NCI-H1092 treated with DMSO at 0.1 percent for 48 hours (cell line): Measurements from ENCODE around the gene TMEM35A.
"Not testable (repeated sequence)": the region's sequence is repeated elsewhere in the genome, so short reads cannot be mapped to it uniquely, and the experiment has no call there.

Experiments used
- DNase-seq: peaks from one replicate; lab custom pipeline; 2025; lab: John Stamatoyannopoulos, UW

Gene TMEM35A, protein sequence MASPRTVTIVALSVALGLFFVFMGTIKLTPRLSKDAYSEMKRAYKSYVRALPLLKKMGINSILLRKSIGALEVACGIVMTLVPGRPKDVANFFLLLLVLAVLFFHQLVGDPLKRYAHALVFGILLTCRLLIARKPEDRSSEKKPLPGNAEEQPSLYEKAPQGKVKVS

DNA sequence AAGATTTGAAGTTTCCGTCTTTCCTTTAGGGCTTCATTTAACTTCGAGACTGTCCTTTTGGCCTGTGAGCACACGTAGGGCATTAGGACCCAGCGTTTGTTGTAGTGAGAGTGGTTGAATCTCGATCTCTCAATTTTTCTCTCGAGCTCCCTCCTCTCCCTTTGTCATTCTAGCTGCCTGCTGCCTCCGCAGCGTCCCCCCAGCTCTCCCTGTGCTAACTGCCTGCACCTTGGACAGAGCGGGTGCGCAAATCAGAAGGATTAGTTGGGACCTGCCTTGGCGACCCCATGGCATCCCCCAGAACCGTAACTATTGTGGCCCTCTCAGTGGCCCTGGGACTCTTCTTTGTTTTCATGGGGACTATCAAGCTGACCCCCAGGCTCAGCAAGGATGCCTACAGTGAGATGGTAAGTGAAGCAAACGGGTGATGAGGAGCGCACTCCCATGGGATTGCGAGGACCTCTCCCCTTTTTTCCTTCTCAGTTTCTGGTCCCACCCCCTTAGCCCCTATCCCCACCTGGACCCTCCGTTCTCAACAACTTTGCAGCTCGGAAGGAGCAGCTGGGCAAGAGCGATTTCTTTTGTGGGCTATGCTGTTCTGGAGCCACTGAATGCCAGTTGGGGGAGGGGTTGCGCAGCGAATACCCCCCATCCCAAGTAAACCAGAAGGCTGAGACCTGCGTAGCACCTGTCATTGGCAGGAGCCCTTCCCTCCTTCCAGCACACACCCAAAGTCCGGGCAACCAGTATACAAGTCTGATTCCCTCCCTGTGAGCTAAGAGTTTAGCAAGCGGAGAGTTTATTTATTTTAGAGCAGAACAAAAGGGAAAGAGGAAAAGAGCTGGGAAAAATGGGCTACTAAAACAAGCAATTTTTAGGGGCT, at the start of gene TMEM35A:
Gene TMEM35A (plus strand): TSS at position 164 of the 883 bp plus-strand sequence. CDS start 124 bp downstream, at position 288.
- peak; percentile 27 for DNase-seq

DNA sequence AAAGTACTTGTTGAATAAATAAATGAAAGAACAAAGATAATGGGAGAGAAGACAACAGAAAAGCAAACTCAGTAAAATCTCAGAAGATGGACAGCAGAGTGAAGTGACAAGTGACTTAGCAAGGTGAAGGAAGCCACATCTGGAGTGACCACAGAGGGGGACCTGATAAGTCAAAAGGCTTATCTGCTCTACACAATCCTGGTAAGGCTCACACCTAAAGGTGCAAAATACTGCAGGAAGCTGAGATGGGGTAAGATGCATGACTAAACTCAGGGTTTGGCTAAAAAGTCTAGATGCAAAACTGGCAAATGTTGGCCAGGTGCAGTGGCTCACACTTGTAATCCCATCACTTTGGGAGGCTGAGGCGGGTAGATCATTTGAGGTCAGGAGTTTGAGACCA, 49.0 kb upstream of the TMEM35A start:
- DNase-seq = no peak

DNA sequence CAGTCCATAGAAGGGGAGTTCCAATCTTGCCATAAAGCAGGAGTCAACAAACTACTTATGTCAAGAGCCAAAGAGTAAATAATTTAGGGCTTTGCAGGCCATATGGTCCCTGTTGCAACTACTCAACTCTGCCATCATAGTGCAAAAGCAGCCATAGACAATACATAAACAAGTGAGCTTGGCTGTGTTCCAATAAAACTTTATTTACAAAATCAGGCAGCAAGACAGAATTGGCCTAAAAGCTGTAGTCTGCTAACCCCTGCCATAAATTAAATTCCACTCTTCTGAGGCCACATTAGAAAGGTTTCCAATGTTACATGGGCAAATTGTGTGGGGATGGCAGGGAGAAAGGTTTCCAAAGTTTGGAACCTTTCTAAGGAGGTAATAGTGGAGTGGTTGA, 41.4 kb upstream of the TMEM35A start:
- DNase-seq = no peak

DNA sequence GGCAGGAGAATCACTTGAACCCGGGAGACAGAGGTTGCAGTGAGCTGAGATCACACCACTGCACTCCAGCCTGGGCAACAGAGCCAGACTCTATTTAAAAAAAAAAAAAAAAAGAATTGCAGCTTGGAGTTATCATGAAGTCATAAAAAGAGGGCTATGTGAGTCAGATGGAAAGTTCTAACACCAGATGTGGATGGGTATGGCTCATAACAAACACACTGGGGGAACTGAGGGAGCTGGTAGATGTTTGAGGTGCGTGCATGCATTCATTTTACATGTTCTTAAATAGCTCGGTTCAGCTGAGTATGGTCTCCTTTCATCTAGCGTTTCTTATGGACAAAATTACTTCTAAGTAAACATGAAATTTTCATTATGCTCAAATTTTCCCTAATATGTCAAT, 38.5 kb upstream of the TMEM35A start:
- DNase-seq = no peak

DNA sequence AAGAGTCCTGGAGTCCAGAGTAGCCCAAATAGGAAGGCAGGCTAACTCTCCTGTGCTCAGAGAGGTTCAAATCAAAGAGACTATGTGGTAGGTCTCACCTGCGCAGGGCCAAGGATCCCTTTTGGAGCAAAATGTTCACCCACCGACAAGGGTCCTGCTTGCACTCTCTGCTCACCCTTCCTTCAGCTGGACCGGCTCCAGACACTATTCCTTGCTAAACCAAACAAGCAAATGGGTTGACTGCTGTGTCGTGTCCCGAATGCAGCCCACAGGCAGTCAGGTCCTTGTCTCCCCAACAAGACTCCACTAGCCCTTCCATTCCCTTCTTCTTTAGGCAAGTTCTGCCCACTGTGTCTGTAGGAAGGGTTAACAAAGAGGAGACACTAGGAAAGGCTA, 27.5 kb upstream of the TMEM35A start:
- DNase-seq = peak; percentile 17

DNA sequence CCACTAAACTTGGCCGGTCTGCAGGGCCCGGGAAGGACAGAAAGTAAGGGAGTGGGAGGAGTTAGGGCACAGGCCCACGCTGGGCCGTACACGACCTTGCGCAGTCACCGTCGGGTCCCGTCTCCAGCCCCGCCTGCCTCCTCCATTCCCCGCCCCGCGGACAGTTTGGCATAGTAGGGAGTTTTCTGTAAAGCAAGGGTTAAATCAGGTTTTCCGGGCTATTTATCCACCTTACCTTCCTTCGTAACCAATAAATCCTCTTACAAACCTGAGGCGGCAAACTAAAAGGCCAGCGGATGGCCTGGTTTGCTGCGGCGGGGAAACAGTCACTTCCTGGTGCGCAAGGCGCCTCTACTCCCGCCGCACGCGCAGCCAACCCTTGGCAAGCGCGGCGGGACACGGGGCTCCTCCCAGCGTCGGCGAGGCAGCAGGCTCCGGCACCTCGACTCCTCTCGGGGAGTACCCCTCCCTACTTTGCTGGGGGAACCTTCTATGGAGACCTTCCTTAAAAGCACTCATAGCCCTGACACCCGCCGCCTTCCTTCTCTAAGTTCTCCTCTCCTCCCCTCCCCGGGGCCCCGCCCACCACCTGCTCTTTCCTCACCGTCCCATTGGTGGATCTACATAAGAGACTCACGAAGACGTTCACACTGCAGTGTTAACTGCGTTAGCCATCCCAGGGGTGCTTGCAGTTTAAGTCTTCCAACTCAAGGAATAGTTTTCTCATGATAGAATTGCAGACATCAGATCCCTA, 27.0 kb upstream of the TMEM35A start, which contains the start of gene TRMT2B:
Gene TRMT2B (minus strand): TSS at position 563 of the 754 bp plus-strand sequence. CDS start 9,822 bp downstream, outside the sequence.
- DNase-seq = peak; percentile 72

DNA sequence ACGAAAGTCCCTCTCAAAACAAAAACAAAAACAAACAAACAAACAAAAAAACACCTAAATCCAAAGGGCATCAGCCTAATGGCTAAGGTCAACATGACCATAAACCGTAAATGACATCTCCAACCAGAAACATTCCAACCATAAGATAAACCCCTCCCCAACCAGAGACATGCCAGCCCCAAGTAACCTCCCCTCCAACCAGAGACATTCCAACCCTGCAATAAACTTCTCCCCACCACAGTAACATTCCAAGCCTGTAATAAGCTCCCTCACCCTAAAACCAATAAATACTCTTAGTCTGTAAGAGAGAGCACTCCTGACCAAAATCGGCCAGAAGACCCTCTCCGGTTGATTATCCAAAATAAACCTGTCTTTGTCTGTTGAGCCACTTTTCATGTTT, 22.1 kb upstream of the TMEM35A start:
- not testable (repeated sequence) for DNase-seq

DNA sequence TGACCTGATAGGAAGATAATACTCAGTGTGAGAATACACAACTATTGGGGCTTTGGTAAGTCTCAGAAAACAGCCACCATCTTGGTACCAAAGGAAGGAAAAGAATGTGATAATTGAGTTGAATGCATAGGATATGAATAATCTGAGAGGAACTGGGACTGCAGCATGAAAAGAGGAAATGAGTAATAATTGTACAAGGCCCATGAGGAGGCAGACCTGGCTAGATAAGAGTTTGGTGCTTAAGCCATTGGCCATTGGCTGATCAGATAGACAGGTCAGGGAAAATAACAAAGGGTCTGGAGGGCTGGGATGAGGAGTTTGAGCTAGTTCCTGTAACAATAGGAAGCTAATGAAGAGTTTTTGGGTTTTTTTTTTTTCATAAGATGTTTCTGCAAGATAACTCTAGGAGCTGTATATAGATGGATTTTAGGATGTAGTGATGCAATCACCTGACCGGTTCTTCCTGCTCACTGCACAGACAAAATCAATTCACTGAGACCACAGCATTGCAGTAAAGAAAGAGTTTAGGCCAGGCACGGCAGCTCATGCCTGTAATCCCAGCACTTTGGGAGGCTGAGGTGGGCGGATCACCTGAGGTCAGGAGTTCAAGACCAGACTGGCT, 21.5 kb upstream of the TMEM35A start:
- no peak for DNase-seq

DNA sequence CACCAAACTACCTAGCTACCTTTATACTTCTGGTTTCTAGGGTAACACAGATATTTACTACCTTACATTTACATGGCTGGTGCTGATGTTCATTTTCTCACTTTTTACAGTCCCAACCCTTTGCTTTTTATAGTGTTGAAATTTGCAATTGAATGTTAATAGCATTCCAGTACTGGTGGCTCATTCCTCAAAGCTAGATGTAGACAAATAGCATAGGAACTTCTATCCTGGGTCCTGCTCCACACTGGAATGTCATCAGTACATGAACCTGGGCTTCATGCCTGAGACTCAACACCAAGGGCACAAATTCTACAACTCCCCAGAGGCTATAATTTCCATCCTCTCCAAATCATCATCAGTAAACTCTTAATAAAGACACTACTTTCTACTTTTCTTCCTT, 16.5 kb upstream of the TMEM35A start:
- no peak for DNase-seq

DNA sequence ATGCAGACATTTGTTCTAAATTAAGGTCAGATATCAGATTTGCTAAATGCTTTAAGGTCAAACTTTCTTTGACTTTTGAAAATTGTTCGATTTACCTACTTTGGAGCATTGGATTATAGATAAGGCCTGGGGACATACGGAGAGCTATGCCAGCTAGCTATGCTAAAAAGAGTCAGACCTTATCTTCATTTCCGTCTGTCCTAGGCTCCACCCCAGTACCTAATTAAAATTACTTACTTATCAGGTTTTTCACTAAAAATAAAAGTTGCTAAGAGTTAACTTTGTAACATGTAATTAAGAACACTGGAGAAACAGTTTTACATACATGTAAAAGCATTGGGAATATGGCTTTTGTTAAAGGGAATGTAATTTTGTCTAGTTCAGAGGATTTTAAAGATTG, 7.1 kb upstream of the TMEM35A start:
- DNase-seq = no peak

DNA sequence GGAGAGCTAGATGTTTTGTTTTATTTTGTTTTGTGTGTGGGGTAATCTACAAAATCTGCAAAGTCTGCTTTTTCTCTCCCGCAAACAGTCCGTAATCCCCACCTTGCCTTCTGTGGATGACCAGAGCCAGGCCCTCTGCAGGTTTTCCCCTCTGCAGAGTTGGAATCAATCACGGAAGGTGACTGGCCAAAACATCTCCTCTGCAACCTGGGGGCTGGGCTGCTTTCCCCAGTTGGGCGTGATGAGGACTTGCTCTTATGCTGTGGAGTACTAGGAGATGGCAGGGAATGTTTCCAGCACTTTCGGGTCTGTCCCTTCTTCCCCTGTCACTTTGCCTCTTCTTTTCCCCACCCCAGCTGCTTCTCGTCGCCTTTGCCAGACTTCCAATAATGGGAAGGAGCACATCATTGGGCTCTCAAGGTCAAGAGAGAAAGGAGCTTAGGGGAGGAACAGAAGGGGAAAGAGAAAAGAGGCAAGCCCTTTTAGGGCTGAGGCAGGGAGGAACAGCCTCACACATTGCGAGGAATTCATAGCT, 1.1 kb downstream of the TMEM35A start:
- no peak for DNase-seq

DNA sequence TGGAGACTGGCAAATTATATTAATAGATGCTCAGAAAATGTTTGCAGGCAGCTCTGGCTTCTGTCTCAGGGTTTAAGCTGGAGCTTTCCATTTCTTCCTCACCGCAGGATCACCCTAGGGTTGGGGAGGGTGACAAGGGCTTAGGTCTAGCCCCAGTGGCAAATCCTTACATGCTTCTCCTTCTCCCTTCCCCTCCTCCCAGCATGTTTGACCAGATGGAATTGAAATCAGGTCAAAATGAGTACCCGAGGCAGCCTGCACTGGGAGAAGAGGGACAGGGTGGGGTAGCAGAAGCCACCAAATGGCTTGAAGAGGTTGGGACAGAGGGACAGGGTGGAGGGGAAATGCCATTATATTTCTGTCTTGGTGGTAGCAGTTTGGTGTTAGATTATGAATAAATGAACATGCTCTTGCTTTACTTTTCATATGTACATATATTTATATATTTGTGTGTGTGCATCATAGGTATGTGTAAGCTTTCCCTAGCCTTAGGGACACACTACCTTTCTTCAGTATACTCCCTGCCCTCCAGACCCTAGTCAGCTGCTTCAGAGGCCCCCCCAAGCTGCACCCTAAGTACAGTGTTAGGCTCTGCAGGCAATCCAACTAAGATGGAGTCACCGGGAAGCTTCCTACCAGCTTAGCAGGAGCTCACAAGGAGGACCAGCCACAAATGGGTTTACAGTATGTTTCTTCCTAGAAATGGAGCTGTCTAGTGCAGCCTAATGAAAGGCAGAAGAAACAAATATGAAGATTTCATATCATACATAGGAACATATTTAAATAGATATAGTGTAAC, 1.8 kb downstream of the TMEM35A start:
- no peak for DNase-seq

DNA sequence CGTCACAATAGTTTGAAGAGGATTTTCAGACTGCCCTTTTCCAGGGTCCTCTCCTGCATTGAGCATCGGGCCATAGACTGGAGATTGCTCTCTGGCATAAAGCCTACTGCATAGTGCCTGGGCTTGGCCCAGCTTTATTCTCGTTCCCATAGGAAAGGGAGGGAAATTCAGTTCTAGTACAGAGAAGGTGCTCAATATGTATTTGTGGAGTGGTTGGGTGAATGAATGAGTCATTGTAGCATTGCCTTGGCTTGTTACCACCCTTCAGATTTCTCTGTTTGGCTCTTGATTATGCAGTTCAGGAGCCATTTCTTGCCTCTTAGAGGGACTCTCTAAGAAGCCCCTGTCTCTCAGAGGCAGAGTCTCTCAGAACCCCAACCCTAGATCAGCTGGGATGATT, 2.6 kb downstream of the TMEM35A start:
- DNase-seq = no peak

DNA sequence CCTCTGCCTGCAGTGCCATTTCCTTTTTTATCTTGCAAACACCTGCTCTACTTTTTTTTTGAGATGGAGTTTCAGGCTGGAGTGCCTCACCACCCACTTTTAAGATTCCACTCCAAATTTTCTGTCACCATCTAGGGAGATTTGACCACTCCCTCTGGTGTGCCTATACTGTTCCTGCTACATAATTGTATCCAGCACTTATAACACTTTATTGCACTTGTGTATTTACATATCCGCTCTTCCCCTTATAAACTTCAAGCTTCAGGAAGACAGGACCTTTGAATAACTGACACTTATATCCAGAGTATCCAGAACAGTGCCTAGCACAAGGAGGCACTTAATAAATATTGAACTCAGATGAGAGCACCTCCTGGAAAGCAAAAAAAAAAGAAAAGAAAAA, 13.1 kb downstream of the TMEM35A start:
- no peak for DNase-seq

DNA sequence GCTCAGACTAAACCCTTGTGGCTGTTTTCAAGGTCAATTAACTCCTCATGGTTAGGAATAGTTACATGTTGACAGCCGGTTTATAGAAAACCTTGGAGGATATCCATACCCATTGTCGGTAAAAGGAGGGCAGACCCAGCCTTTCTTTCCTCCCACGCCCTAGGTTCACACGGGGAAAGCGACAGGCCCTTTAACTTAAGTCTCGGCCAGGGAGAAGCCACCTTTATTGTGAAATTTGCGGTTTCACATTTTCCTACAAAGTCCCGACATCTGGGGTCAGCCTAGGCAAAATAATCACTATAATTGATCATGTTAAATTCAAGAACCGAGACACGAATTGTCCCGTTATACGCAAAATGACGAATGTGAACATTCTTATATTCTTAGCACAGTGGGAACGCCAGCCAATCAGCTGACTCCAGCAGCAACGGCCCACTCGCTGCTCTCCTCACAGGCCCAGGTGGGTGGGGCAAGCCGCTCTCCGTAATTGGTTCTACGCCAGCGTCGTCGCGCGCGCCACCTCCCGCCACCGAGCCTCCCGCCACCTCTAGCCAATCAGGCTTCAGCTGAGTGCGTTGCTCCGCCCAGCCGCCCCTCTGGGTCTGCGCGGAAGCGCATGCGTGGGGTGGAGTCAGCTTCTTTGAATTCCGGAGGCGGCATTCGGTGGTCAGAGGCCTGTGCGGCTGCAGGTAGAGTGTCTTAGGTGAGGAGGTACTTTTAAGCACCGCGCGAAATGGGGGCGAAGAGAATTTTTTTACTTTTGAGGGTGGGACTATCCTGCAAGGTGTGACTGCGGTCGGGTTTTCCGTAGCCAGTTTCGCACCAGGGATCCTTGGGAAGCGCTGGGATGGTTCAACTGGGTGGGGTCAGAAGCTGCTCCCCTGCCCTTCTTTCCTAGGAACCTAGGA, 19.1 kb downstream of the TMEM35A start, which contains the start of gene CENPI:
Gene CENPI (plus strand): TSS at position 659 of the 908 bp plus-strand sequence. CDS start 2,867 bp downstream, outside the sequence.
- DNase-seq = peak; percentile 96

DNA sequence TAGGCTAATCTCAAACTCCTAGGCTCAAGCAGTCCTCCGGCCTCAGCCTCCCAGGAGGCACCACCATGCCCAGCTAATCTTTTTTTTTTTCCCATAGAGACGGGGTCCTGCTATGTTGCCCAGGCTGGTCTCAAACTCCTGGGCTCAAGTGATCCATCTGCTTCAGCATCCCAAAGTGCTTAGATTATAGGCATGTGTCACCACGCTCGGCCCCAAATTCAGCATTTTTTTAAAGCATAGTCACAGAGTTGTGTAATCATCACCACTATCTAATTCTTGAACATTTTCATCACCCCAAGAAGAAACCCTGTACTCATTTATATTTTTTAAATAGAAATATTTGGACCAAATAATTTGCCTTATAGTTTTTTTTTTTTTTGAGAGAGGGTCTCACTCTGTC, 29.6 kb downstream of the TMEM35A start:
- no peak for DNase-seq

DNA sequence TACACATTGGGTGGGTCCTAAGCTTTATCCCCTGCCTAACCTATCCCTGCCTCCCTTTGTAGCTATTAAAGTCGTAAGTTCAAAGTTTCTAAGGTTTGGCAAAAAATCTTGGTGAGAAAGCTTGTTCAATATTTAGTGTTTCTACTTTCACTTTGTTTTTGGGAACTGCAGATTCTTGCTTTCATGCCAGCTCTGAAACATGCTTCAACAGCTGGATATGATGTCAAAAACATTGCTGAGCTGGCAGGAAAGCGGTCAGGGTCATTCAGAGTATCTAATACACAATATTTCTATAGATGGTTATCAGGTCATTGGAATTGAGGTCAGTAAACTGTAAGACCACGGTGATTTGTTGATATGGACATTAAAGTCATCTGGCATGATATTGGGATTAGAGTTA, 39.0 kb downstream of the TMEM35A start:
- no peak for DNase-seq

DNA sequence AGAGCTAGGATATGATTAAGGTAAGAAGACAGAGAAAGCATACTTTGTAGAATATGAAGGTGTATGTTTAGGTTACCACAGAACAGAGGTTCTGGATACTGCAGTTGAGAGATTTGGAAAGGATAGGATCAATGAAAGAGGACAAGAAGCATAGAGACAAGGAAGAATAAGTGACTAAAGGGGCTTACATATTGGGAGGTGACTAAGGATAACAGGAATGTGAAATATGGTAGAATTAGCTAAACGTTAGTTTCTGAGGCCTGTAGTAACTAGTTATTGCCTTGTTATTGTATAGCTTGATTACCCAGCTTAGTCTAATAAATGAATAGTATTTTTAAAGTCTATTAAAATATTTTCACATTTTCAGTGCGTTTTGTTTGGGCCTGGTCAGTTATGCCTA, 57.6 kb downstream of the TMEM35A start:
- no peak for DNase-seq
